DND-41 (cell line): ENCODE measurements around the gene USP12.

Source experiments
- CTCF ChIP-seq: IDR thresholded peaks from 2 replicates; pipeline ENCODE4 v1.5.1; 2012; ENCODE audit warnings: borderline replicate concordance, low read length, moderate library complexity, mild to moderate bottlenecking; ENCODE audit not compliant: poor library complexity, severe bottlenecking; ENCODE audit errors: extremely low read depth
- EZH2 ChIP-seq: IDR thresholded peaks from 3 replicates; pipeline ENCODE4 v1.6.1; 2012; ENCODE audit warnings: borderline replicate concordance, low read depth, mild to moderate bottlenecking, moderate library complexity, low read length, inconsistent platforms; ENCODE audit not compliant: severe bottlenecking

GRCh38 chr13:27138457-27139093 is 33.0 kb downstream of the USP12 start:
- TF ChIP-seq CTCF (no peak), EZH2 (no peak)
